Keratinocyte (primary cell): ENCODE measurements around the gene SERGEF. TPM values are rescaled to one million over a fixed set of nuclear protein-coding genes. Genes with fewer than 3 reads are reported as not detected.

Experiments
- DNase-seq: peaks from one replicate; pipeline ENCODE4 v3.0.0-alpha.2; 2011; ENCODE audit warnings: low read depth, missing footprints, low spot score
- FAIRE-seq: peaks from 2 replicates; lab custom pipeline; 2011; peaks lifted over from hg19 to GRCh38; lab: Jason Lieb, UNC
- H2AFZ ChIP-seq: 2 replicates; pipeline ENCODE4 v1.6.0; 2012; ENCODE audit warnings: low read length, control low read depth, inconsistent platforms; ENCODE audit not compliant: control insufficient read depth
- H3K27ac ChIP-seq: 2 replicates; pipeline ENCODE4 v1.5.1; 2011; ENCODE audit warnings: low read length; ENCODE audit not compliant: control insufficient read depth, insufficient read depth
- H3K27me3 ChIP-seq: 3 replicates; pipeline ENCODE4 v1.6.0; 2011; ENCODE audit warnings: low read length; ENCODE audit not compliant: control insufficient read depth, insufficient read depth; ENCODE audit errors: extremely low read depth
- H3K36me3 ChIP-seq, 2 experiments: 2 replicates in 1 of 2; 3 replicates in 1 of 2; pipeline ENCODE4 v1.5.1; 2011; ENCODE audit warnings: low read length in 2 of 2, mild to moderate bottlenecking in 1 of 2; ENCODE audit not compliant: control insufficient read depth in 2 of 2, insufficient read depth in 2 of 2; ENCODE audit errors: extremely low read depth in 1 of 2
- H3K4me1 ChIP-seq: 3 replicates; pipeline ENCODE4 v1.5.1; 2011; ENCODE audit warnings: low read length; ENCODE audit not compliant: control insufficient read depth, insufficient read depth; ENCODE audit errors: extremely low read depth
- H3K4me2 ChIP-seq: 3 replicates; pipeline ENCODE4 v1.6.0; 2011; ENCODE audit warnings: low read depth, low read length; ENCODE audit not compliant: control insufficient read depth, insufficient read depth; ENCODE audit errors: extremely low read depth
- H3K4me3 ChIP-seq, 3 experiments: fragments of 200-600 bp in 1 of 3; sonication (generic) in 1 of 3; 2 replicates in 2 of 3; 3 replicates in 1 of 3; pipeline ENCODE4 v1.5.1; 2011 to 2016; ENCODE audit warnings: low read length in 3 of 3, mild to moderate bottlenecking in 3 of 3, control low read depth in 2 of 3, inconsistent platforms in 1 of 3, low read depth in 1 of 3, mixed read lengths in 1 of 3, mixed run types in 1 of 3, moderate library complexity in 1 of 3; ENCODE audit not compliant: control insufficient read depth in 2 of 3, insufficient read depth in 2 of 3; ENCODE audit errors: extremely low read depth in 1 of 3
- H3K79me2 ChIP-seq: 2 replicates; pipeline ENCODE4 v1.6.0; 2012; ENCODE audit warnings: low read length; ENCODE audit not compliant: control insufficient read depth, insufficient read depth
- H3K9ac ChIP-seq: 3 replicates; pipeline ENCODE4 v1.6.0; 2011; ENCODE audit warnings: low read length; ENCODE audit not compliant: control insufficient read depth, insufficient read depth; ENCODE audit errors: extremely low read depth
- H3K9me1 ChIP-seq: 3 replicates; pipeline ENCODE4 v1.6.0; 2011; ENCODE audit warnings: low read length; ENCODE audit not compliant: control insufficient read depth, insufficient read depth; ENCODE audit errors: extremely low read depth
- H3K9me3 ChIP-seq: 2 replicates; pipeline ENCODE4 v1.5.1; 2012; ENCODE audit warnings: low read depth, low read length; ENCODE audit not compliant: control insufficient read depth
- H4K20me1 ChIP-seq: 3 replicates; pipeline ENCODE4 v1.6.0; 2011; ENCODE audit warnings: low read length; ENCODE audit not compliant: control insufficient read depth, insufficient read depth; ENCODE audit errors: extremely low read depth
- CTCF ChIP-seq, 3 experiments: IDR thresholded peaks in 1 of 3; conservative IDR thresholded peaks in 1 of 3; optimal IDR thresholded peaks in 1 of 3; 2 replicates in 2 of 3; 3 replicates in 1 of 3; pipeline versions ENCODE3 to v1.5.1; 2011; ENCODE audit warnings: low read length in 3 of 3, mild to moderate bottlenecking in 3 of 3, moderate library complexity in 2 of 3, control low read depth in 1 of 3, inconsistent platforms in 1 of 3; ENCODE audit not compliant: insufficient read depth in 2 of 3; ENCODE audit errors: extremely low read depth in 1 of 3
- EZH2 ChIP-seq: IDR thresholded peaks from one replicate; pipeline ENCODE4 v1.6.1; 2012; ENCODE audit warnings: inconsistent platforms, mild to moderate bottlenecking, low read length, moderate library complexity
- dilution Hi-C: fragments of 300-500 bp; cut with MboI; formaldehyde crosslinking; loops from one replicate; pipeline ENCODE4 v1.7.0; 2020; ENCODE audit warnings: low sequenced_read_pairs; ENCODE audit not compliant: extremely low pct_ligation_motif_present
- polyA plus RNA-seq, 5 experiments: library from polyadenylated mRNA; depleted of rRNA in 3 of 5; stranded (reverse) in 3 of 5; stranded (forward) in 1 of 5; unstranded in 1 of 5; fragments of >200 nt; gene quantifications; 1 replicate in 1 of 5; 2 replicates in 3 of 5; 3 replicates in 1 of 5; pipeline versions ENCODE4 v1.2.1 to v1.2.3, GENCODE V29; 2011 to 2012; ENCODE audit warnings: missing spikeins in 2 of 5, low read depth in 1 of 5, low replicate concordance in 1 of 5

The SERGEF gene
- polyA plus RNA-seq, 1 donor (not counting 4 experiments of a cell fraction or from before 2014, with no cell fraction given): 15.6 TPM

DNA sequence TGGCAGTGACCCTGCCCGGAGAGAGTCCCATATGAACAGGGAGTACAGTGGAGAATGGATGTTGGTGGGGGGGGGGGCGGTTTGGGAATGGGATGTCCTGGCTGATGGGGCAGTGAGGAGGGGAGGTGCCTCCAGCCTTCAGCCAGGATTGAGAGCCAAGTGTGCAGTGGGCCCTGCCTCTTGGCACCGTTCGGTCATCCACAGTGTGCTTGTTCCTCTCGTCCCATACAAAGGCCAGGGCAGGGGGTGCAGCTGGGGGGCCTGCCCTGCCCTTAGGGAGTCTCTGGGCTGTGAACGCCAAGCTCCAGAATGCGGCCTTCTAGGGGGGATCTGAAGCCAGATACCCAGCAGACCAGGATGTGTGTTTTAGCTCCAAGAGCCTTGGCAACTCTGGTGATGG, 244.3 kb downstream of the SERGEF start:
- H3K9me3 ChIP-seq: no peaks in the 10 kb centered on the region
- H3K4me1 ChIP-seq: no peaks in the 10 kb centered on the region
- H2AFZ ChIP-seq: no peak overlapping the region
- no peak overlapping the region for H3K4me2 ChIP-seq
- no peak overlapping the region for H3K27ac ChIP-seq
- H3K27me3 ChIP-seq: no peaks in the 10 kb centered on the region
- H3K4me3 ChIP-seq: no peak overlapping the region
- DNase-seq (no peak), FAIRE-seq (no peak)
- no peaks in the 10 kb centered on the region for H4K20me1 ChIP-seq
- no peaks in the 10 kb centered on the region for H3K9me1 ChIP-seq
- H3K79me2 ChIP-seq: no peaks in the 10 kb centered on the region
- H3K9ac ChIP-seq: no peak overlapping the region
- TF ChIP-seq EZH2: no peak
- TF ChIP-seq CTCF (optimal IDR thresholded peaks at IDR 0.05 in 1 of 3, IDR thresholded peaks at IDR 0.05 in 1 of 3, conservative IDR thresholded peaks at IDR 0.05 in 1 of 3; ENCODE audit: extremely low read depth in 1 of 3, insufficient read depth in 2 of 3, low read length in 3 of 3): no peak
- dilution Hi-C loops: no loop called here
- H3K36me3 ChIP-seq: no peaks in the 10 kb centered on the region

GRCh38 chr11:17767914-17768313, 244.9 kb downstream of the SERGEF start:
- no peak for DNase-seq
- dilution Hi-C loops: no loop called here
- no peaks in the 10 kb centered on the region for H4K20me1 ChIP-seq
- H3K4me3 ChIP-seq: no peak overlapping the region
- FAIRE-seq: no peak
- H3K9ac ChIP-seq: no peak overlapping the region
- H3K79me2 ChIP-seq: no peaks in the 10 kb centered on the region
- H3K27ac ChIP-seq: no peak overlapping the region
- no peaks in the 10 kb centered on the region for H3K4me1 ChIP-seq
- H3K9me1 ChIP-seq: no peaks in the 10 kb centered on the region
- no peaks in the 10 kb centered on the region for H3K27me3 ChIP-seq
- H3K9me3 ChIP-seq: no peaks in the 10 kb centered on the region
- no peak overlapping the region for H3K4me2 ChIP-seq
- H2AFZ ChIP-seq: no peak overlapping the region
- TF ChIP-seq CTCF (optimal IDR thresholded peaks at IDR 0.05 in 1 of 3, IDR thresholded peaks at IDR 0.05 in 1 of 3, conservative IDR thresholded peaks at IDR 0.05 in 1 of 3; ENCODE audit: extremely low read depth in 1 of 3, insufficient read depth in 2 of 3, low read length in 3 of 3) (no peak), EZH2 (no peak)
- H3K36me3 ChIP-seq: no peaks in the 10 kb centered on the region
